ENCODE data around the gene SLC7A11.

The SLC7A11 gene

DNA sequence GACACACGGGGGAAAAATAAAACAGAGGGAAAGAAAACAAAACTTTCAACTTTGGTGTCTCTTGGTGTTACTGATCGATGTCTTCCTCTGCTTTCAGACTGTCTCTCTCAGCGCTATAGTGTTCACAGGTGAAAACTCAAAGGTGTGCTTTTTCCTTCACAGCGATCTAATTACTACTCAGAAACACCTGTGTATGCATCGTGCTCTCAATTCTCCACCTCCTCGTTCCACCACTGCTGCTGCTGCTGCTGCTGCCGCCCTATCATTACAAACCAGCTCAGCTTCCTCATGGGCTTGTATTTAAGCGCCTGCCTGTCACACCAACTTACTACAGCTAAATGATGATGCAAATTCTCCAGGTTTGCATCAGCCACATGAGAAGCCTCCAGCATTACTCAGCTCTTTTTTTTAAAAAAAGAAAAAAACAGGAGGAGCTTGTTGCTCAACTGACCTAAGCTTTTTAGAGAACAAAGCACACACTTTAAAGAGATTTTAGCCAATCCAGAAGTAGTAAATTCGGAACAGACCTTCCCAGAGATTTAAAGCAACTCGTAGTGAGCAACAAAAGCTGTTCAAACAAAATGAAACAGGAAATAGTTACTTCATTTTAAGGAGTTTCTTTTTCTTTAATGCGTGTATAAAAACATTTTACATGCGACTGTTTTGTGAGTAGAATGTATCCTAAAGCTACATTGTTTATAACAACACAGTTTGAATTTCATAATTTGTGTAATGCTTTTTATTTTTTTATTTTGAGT lies at the start of gene SLC7A11:
Gene SLC7A11 (minus strand): TSS at position 274 of the 758 bp plus-strand sequence. CDS start 280 bp downstream, outside the sequence.
- DNase-seq (ENCODE audit: low spot score) = peak; percentile 9

DNA sequence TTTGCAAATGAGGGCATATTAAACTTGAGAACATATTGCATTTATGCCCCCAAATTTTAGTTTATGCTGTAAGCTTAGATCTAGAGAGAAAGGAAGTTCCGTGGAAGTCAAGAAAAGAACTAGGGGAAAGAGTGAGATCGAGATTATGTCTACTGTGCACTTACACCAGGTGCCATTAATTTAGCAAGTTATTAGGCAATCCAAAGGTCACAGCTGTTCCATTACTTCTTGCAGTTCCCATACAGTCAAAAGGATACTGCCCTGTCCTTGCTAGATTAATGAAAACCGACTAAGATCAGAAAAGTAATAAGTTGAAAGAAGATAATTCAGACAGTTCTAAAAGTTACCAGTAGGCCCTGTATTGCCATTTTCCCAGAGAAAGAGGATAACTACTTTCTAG lies 49.3 kb upstream of the SLC7A11 start:
- DNase-seq (ENCODE audit: low spot score) = no peak

DNA sequence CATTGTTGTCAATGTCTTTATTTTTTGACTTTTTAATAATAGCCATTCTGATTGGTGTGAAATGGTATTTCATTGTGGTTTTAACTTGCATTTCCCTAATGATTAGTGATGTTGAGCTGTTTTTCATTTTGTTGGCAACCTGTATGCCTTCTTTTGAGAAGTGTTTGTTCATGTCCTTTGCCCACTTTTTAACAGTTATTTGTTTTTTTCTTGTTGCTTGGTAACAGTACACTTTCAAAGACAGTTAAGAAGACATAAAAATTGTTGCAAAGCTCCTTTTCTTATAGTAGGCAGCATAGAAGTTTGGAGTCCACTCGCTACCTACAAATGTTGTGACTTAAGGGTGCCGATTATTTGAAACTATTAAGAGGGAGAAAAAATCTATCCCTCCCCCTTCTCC lies 48.7 kb upstream of the SLC7A11 start:
- DNase-seq (ENCODE audit: low spot score) = no peak

DNA sequence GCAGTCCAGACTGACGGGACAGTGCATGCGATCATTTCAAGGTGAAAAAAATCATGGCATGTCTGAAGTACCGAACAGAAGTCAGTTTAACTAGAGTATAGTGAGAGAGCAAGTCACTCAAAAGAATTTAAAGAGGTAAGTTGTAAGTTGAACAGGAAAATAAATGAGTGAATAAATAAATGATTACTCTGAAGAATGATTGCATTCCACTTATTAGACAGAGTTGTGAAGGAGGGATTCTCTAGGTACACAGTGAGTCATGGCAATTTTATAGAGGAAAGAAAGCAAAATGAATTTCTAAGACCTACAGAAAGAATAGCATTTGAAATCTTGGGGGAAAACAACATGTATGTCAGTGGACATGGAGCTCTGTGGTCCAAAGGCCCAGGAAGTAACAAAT lies 37.1 kb upstream of the SLC7A11 start:
- DNase-seq (ENCODE audit: low spot score) = no peak

DNA sequence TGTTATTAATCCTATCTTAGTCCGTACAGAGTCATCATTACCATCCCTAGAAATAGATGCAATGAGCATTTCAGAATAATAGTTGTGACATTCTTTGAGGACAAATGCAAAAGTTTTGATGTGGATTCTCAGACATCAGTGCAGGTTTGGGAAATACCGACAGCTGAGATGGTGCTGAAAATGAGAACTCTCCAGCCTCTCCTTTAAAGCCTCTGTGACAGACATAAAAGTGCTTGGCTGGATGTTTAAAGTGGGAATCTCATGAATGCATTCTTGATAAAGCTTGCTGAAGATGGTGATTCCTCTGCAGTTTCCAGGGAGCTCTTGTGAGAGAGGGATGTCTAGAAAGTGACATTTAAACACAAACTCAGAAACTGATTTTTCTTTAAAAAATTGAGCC lies 35.0 kb upstream of the SLC7A11 start:
- no peak for DNase-seq (ENCODE audit: low spot score)

DNA sequence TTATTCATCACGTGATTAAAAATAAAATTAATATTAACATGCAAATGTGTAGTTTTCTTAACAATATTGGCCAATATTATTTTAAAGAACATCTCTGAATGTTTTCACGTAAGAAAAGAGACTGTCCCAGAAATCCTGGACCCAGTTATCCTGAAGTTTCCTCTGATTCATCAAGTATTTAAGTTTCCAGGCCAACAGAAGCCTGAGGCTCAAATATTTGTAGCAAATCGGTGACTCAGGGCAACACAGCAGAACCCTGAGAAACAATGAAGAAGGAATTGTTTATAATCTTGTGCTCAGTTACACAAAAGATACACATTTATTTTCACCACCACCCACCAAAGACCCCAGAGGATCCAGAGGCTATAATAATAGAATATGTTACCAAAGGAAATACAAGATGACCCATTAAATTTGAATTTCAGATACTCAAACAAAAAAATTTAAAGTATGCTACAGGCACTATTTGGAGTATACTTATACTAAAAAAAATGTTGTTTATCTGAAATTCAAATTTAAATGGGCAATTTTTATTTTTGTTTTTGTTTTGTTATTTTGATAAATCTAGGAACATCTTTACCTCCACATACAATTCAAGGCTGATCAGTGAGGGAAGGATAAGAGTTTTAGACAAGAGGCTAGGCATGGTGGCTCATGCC lies 33.9 kb upstream of the SLC7A11 start:
- DNase-seq (ENCODE audit: low spot score) = no peak

DNA sequence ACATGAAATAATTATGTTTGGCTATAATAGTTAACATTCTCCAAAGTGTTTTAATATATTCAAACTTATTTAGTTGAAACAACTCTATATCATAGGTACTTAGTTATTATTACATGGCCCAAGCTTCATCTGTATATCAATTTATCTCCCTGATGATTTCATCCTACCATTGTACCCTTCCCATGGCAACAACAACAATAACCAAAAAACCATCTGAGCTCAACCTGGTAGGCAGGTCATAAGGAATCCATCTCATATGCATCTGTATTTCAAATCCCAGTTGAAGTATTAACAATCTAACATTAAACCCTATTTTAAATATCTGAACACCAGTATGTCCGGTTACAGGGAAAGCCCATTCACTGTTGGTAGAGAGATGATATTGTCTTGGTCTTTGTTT lies 33.1 kb upstream of the SLC7A11 start:
- DNase-seq (ENCODE audit: low spot score) = no peak

DNA sequence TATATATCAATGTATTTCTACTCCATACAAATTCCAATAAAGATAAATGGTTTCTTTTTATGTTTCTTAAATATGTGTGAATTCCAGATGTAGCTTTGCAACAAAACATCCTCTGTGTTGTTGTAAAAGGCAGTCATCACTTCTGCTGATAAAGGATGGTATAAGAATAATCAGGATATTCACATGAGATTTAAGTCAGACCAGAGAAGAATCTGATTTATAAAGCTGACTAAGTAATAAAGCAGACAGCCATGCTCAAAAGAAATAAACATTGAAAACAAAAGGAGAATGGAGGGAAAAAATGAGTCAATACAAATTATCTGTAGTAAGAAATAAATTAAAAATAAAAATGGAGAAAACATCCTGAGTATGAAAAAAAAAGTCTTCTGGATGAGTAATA lies 27.0 kb upstream of the SLC7A11 start:
- no peak for DNase-seq (ENCODE audit: low spot score)

DNA sequence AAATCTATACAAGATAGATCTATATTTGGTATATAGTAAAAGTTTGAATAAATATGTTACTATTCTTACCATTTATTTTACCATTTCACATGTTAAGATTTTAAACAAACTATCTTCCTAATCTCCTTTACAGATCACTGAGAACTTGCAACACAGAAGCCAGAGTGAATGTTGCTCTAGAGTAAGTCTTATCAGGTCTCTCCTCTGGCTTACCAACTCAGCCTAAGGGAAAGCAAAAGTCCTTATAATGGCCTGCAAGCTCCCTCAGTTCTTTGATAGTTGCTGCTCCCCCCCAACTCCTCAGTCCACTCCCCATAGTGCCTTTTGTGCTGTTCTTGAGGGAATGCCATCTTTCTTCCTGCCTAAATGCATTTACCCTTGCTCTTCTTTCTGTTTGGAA lies 25.7 kb upstream of the SLC7A11 start:
- DNase-seq (ENCODE audit: low spot score) = no peak

DNA sequence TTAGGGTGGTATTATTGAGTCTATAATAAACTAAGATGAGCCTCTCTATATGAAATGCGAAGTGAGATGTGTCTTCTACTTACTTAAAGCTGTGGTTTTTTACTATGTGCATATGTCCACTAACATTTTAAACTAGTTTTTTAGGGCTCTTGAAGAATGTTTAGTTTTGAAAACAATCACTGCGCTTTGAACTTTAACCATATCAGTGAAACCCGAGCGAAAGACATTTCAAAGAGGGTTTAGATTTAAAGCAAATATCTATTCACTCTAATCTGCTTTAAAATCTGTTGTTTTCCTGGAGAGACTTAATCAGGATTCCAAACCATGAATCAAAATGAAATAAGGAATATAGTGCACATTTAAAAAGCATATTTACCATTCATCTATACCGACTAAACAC lies 24.8 kb upstream of the SLC7A11 start:
- DNase-seq (ENCODE audit: low spot score) = no peak

DNA sequence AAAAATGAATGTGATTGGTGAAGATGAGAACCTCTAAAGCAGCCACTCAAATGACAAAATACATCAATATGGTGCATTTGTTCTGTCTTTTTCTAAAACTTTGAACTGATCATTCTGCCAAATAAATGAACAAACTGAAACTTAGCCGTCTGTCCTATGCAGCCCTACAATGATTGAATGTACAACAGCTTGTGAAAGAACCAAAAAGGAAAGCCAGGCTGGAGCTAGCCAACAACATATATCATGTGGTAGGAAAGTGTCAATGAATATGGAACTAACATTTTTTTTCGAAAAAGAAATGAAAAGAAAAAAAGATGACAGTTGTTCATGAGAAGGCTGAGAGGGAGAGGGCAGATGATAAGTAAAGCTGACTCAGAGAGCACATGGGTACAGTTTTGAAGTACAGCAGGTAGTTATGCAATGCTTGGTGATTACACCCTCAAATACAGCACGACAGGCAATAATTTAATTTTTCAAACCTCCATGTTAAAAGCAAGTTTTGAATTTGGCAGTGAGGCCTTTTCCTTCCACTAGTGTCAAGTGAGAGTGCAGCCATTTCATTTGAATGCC lies 21.2 kb upstream of the SLC7A11 start:
- no peak for DNase-seq (ENCODE audit: low spot score)

DNA sequence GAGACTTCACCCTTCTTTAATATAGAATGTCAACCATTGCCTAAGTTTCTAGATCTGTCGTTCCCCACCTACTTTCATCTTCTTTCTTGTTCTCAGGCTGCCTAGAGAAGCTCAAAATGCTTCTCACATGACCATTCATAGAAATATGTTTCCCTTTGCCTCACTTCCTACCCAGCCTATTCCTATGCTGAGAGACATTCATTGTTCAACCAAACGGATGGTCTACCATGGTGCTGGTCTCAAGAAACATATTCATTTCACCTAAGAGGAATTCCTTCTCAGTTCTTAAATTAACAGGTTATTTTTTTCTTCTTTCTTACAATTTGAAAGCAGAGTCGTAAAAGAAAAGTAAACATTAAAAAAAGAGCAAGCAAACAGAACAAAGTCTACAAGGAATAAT lies 20.3 kb upstream of the SLC7A11 start:
- DNase-seq (ENCODE audit: low spot score) = no peak

DNA sequence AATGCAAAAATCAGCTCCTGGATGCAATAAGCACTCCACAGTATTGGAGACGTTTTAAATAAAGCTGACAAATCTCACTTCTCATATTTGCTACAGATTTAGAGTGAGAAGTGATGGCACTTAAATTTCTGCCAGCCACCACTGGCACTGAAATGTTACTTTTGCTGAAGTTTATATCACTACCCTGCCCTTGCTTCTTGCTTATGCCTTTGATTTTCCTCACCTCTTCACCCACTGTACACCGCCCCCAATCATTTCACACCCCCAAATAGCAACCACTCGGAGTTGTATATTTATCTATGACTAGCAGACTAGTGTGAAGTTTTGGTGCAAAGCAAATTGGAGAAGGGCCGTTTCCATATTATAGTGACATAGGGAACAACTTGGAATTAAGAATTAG lies 19.9 kb upstream of the SLC7A11 start:
- no peak for DNase-seq (ENCODE audit: low spot score)

DNA sequence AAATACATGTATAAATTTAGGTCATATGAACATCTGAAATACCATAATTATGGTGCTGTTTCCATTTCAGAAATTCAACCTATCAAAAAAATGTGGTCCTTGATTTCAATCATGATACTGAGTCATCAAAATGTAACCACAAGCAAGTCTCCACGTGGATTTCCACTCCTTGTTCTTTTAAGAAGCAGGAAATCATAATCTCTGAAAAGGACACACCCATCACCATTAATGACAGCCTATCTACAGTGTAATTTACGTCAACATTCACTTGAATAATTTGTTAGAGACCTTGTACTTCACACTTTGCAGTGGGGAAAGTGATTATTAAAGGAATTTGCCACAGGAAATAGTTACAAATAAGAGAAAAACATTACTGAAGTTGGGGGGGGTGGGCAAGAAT lies 17.7 kb upstream of the SLC7A11 start:
- DNase-seq (ENCODE audit: low spot score) = no peak

DNA sequence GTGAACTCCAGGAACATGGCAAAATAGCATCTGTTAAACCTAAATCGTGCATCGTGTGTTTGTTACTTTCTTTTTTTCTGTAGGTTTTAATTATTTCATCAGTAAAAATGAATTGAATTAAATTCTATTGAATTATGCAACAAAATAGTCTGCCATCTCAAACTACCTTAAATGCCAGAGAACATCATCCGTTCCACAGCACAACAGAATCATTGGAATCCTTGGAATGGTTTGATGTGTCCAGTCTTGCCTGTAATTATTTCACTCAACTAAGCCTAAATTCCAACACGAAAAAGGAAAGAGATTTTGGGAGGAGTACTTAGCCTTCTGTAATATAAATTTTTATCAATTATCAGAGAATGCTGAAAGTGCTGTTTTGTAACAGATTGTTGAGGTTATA lies 17.1 kb upstream of the SLC7A11 start:
- DNase-seq (ENCODE audit: low spot score) = no peak

DNA sequence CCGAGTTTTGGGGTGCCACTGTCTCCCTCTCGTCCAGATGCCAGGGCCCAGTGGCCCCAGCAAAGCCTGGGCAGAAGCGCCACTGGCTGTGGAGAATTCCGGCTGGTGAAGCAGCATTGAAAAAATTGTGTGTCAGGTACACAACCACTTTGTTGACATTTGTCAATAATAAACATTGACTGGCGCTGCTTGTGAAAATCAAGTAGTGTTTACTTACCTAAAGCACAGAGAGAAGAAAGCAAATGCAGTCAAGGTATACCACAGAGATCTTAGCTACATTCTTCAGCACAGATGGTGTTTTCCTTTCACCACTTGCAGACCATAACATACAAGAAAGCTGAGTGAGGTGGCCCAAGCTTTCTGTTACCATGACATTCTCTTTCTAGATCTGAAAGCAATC lies 14.5 kb upstream of the SLC7A11 start:
- no peak for DNase-seq (ENCODE audit: low spot score)

DNA sequence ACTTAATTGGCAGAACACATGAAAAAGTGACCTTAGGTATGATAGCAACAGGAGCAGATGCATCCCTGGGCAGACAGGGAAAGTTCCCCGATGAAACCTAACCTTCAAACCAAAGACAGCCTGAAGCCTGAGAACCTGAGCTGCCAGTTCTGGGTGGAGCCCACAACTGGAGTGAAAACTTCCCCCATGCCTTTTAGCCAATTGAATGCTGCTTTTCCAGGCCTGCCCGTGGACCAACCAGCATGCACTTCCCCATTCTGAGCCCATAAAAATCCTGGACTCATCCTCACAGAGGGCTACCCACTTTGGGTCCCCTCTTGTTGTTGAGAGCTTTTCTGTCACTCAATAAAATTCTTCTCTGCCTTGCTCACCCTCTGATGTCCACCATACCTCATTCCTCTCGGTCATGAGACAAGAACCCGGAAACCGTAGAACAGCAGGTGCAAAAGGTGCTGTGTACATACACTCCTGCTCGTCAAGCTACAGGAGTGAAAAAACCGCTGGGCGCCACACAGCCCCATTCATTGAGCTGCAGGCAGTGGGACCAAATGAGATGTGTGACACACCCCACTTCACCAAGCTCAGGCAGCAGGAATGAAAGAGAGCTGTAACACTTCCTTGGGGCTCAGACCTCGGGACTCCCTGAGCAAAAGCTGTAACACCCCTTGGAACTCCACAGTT lies 13.9 kb upstream of the SLC7A11 start:
- no peak for DNase-seq (ENCODE audit: low spot score)

DNA sequence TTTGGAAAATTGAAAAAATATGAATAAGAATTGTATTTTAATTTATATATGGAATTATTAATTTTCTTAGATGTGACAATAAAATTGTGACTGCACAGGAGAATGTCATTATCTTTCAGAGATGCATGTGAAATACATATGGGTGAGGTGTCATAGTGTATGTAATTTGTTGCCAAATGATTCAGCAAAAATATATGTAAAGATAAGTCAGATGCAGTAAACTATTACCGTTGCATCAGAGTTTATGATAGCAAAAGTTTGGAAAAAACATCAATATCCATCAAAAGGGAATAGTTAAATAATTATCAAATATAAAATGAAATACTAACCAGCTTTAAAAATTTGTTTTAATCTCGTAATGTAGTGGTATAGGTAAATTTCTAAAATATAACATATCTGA lies 10.4 kb upstream of the SLC7A11 start:
- DNase-seq (ENCODE audit: low spot score) = no peak

DNA sequence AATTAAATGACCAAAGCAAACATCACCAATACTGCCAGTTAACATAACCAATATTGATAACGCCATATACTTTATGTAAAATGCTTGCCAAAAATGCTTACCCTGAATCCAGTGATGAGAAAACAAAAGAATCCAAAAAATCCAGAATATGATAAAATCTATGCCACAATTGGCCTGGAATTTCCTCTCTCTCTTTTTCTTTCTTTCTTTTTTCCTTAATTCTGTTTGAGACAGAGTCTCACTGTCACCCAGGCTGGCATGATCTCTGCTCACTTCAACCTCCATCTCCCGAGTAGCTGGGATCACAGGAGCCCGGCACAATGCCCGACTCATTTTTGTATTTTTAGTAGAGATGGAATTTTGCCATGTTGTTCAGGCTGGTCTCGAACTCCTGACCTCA lies 9.8 kb upstream of the SLC7A11 start:
- DNase-seq (ENCODE audit: low spot score) = no peak

DNA sequence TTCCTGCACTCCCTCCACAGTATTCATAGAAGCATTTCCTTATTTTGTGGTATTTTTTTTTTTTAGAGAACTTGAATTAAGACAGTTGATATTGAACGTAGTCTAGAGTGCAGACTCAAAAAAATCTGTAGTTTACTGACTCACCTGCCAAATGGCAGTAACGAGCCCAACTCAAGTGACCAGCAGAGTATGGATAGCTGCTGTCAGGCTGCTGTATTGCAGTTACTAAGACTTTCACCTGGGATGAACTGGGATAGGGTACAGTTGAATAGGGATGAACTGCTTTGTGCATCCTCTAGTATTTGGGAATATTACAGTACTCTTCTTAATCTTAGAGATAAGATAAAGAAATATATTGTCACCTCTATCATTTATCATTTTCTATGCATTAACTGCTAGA lies 7.0 kb upstream of the SLC7A11 start:
- DNase-seq (ENCODE audit: low spot score) = no peak

DNA sequence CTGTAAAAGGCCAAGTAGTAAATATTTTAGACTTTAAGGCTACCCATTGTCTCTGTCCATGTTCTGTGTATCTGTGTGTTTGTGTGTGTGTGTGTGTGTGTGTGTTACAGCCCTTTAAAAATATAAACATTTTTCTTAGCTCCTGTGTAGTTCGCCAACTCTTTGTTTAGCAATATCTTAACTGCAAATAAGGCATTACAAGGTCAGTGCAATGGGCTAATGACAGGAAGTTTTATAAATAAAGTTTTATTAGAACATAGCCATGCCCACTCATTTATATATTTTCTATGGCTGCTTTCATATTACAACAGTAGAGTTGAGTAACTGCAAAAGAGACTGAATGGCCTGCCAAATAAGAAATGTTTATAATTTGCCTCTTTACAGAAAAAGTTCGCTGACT lies 5.9 kb upstream of the SLC7A11 start:
- no peak for DNase-seq (ENCODE audit: low spot score)

DNA sequence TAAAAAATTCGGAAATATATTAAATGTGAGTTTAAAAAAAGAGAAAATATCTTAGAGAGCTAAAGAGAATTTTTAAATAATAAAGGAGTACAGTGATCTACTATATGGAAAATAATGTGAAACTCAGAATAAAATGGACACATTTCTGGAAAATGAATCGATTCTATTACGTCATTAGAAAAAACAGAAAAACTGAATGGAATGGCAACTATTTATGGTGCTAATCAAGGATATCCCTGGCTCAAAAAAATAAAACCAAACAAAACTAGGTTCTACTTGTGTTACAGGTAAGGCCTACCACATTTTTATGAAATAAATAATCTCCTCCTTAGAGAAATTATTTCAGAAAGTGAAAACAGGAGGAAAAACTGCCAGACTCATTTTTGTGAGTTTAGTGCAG lies 5.5 kb upstream of the SLC7A11 start:
- no peak for DNase-seq (ENCODE audit: low spot score)

DNA sequence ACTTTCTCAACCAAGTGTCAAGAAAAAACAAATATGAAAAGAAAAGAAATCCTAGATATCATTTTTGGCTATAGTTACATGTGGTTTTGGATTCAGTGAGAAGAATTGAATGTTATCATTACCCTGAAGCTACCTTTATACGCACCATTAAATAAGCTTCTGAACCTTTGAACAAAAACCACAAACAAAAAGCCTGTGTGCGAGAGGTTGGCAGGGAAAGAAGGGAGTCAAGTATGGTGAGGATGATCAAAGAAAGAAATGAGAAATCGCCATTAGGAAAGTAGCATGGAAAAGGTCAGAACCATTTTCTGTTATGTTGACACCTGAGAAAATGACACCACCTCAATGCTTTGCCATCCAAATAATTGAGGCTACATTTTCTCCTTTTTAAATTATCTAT lies 1.2 kb upstream of the SLC7A11 start:
- no peak for DNase-seq (ENCODE audit: low spot score)
